NCI-H187 (cell line): Measurements from ENCODE around the gene ZNF335.

ENCODE experiments used
- DNase-seq, 2 experiments: peaks; one replicate each; lab custom pipeline; 2025; lab: John Stamatoyannopoulos, UW

The ZNF335 gene, protein sequence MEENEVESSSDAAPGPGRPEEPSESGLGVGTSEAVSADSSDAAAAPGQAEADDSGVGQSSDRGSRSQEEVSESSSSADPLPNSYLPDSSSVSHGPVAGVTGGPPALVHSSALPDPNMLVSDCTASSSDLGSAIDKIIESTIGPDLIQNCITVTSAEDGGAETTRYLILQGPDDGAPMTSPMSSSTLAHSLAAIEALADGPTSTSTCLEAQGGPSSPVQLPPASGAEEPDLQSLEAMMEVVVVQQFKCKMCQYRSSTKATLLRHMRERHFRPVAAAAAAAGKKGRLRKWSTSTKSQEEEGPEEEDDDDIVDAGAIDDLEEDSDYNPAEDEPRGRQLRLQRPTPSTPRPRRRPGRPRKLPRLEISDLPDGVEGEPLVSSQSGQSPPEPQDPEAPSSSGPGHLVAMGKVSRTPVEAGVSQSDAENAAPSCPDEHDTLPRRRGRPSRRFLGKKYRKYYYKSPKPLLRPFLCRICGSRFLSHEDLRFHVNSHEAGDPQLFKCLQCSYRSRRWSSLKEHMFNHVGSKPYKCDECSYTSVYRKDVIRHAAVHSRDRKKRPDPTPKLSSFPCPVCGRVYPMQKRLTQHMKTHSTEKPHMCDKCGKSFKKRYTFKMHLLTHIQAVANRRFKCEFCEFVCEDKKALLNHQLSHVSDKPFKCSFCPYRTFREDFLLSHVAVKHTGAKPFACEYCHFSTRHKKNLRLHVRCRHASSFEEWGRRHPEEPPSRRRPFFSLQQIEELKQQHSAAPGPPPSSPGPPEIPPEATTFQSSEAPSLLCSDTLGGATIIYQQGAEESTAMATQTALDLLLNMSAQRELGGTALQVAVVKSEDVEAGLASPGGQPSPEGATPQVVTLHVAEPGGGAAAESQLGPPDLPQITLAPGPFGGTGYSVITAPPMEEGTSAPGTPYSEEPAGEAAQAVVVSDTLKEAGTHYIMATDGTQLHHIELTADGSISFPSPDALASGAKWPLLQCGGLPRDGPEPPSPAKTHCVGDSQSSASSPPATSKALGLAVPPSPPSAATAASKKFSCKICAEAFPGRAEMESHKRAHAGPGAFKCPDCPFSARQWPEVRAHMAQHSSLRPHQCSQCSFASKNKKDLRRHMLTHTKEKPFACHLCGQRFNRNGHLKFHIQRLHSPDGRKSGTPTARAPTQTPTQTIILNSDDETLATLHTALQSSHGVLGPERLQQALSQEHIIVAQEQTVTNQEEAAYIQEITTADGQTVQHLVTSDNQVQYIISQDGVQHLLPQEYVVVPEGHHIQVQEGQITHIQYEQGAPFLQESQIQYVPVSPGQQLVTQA (N-terminal part only)

GRCh38 chr20:45971675-45972499 is at the start of gene ZNF335:
Gene ZNF335 (minus strand): TSS chr20:45972203. CDS start chr20:45971410, 793 bp downstream.
- peak; percentile 88 to 97 for DNase-seq

GRCh38 chr20:46020555-46020954 is 48.6 kb upstream of the ZNF335 start:
- no peak for DNase-seq

DNA sequence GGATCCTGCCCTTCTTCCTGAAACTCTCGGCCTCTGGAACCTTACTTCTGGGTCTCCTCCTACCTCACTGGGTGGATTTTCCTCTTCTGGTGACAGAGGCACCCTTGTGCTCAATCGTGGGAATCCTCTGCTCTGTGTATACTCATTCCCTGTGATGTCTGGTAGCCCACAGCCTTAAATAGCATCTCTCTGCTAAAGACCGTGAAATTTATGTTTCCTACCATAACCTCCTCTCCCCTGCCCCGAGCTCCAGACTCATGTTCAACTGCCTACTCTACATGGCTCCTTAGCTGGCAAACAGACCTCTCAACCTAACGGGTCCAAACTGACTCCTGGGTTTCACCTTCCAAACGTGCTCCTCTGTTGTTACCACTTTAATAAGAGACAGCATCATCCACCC is 46.6 kb upstream of the ZNF335 start:
- DNase-seq, result no peak

DNA sequence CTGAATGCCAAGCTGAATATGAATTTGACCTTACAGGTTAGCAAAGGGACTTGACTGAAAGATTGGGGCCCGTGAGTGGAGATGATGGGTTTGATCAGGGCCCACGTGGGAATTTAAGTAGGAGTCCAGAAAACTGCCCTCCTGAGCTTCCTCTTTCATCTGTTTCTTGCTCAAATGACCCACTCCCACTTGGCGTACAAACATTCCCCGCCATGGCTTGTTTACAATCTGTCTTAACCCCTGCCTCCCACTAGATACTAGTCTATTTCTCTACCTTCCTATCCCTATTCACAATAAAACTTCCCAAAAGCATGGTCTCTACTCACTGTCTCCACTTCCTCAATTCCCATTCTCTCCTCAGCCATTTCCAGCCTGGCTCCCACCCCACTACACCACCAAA is 46.1 kb upstream of the ZNF335 start:
- no peak for DNase-seq

GRCh38 chr20:46017272-46017671 is 45.3 kb upstream of the ZNF335 start:
- no peak for DNase-seq

DNA sequence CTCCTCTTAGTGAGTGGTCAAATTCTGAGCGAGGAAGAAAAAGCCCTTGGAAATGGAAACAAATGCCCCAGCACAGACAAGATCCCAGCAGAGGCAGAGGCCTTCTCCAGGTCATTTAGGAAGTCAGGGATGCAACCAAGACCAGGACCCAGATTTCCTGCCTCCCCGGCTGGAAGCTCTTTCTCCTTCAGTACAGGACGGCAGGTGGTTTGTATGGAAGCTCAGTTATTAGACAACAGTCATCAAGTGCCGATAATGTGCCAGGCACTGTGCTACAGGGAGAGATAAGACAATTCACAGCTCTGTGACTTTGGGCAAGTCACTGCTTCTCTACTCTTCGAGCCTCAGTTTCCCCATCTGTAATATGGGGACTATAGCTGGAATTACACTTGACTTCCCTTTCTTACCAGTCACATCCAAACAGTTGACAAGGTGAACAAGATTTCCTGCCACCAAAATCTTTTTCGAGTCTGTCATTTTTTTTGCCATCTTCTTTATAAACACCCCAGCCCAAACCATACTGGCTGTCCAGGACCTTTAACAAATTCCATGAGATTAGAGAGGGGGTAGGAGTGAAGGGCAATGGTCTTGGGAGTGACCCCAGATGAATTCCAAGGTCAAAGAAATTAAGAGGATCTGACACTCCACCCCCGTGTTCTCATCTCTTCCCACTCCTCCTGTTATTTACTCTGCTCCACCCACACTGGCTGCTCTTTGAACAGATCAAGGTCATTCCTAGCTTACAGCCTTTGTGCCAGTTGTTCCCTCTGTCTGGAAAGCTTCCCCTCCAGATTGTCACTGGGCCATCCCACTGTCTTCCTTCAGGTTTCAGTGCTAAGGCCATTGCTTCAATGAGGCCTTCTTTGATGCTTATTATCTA is 42.8 kb upstream of the ZNF335 start:
- no peak for DNase-seq

DNA sequence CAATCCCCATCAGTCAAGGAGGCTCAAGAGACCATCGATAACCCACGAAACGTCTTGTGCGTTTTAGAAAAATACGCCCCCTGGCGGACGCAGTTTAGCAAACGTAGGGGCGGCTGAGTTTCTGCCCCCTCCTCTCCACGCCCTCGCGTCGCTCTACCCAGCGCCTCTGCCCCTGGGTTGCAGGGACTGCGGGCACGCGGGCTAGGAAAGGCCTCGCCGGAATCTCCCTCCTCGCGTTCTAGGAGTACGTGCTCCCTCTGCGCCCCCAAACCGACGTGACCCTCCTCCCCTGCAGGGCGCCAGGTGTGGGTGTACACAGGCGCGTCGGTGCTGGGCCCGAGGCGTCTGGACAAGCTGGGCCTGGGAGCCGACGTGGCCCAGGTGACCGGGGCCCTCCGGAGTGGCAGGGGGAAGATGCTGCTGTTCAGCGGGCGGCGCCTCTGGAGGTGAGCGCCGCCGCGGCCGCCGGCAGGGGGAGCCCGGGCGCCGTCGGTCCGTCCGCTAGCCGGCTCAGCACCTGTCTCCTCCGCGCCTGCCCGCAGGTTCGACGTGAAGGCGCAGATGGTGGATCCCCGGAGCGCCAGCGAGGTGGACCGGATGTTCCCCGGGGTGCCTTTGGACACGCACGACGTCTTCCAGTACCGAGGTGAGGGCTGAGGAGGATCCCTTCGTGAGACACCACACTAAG is 42.0 kb upstream of the ZNF335 start:
- peak; percentile 59 to 62 for DNase-seq

DNA sequence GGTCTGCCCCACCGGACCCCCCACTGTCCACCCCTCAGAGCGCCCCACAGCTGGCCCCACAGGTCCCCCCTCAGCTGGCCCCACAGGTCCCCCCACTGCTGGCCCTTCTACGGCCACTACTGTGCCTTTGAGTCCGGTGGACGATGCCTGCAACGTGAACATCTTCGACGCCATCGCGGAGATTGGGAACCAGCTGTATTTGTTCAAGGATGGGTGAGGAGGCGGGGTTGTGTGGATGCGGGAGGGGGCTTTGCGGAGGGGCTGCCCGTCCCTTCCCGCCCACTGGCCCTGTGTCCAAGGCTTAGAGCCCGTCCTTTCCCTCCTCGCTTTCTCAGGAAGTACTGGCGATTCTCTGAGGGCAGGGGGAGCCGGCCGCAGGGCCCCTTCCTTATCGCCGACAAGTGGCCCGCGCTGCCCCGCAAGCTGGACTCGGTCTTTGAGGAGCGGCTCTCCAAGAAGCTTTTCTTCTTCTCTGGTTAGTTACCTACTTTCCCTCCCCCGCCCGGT is 41.4 kb upstream of the ZNF335 start:
- no peak for DNase-seq

DNA sequence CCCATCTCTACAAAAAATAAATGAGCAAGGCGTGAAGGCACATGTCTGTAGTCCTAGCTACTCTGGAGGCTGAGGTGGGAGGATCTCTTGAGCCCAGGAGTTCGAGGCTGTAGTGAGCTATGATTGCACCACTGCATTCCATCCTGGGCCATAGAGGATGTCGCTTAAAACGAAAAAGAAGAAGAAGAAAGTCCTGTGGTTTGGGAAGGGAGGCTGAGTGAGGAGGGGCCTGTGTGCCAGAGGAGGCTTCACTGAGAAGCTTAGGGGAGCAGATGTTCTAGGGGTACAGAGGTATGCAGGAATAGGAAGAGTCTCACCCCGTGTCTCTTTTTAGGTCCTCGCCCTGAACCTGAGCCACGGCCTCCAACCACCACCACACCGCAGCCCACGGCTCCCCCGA is 40.9 kb upstream of the ZNF335 start:
- DNase-seq, result no peak

DNA sequence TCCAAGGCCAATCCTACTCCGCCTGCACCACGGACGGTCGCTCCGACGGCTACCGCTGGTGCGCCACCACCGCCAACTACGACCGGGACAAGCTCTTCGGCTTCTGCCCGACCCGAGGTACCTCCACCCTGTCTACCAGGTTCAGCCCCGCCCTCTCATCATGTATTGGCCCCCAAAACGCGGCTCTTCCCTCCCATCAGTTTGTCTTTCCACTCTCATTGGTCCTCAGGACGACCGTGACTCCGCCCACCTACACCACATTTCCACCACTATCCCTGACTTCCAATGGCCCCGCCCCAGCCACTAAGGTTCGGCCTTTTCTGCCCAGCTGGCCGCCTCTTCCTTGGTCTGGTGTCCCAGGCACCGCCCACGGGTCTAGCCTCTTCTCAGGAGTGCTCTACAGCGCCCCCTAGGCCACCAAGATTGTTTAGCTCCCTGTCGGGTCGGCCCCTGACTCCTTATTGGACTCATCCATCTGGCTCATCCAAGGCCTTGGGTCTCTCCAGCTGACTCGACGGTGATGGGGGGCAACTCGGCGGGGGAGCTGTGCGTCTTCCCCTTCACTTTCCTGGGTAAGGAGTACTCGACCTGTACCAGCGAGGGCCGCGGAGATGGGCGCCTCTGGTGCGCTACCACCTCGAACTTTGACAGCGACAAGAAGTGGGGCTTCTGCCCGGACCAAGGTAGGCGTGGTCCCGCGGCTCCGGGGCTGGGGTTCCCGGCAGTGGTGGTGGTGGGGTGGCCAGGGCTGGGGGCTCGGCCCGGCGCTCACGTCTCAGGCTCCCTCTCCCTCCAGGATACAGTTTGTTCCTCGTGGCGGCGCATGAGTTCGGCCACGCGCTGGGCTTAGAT is 39.9 kb upstream of the ZNF335 start:
- no peak for DNase-seq

- DNase-seq, result no peak
Observed at GRCh38 chr20:46010491-46011391, 38.7 kb upstream of the ZNF335 start.

GRCh38 chr20:46009816-46010215 is 37.8 kb upstream of the ZNF335 start:
- no peak for DNase-seq

DNA sequence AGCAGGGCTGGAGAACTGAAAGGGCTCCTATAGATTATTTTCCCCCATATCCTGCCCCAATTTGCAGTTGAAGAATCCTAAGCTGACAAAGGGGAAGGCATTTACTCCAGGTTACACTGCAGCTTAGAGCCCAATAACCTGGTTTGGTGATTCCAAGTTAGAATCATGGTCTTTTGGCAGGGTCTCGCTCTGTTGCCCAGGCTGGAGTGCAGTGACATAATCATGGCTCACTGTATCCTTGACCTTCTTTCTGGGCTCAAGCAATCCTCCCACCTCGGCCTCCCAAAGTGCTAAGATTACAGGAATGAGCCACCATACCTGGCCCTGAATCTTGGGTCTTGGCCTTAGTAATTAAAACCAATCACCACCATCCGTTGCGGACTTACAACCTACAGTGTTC is 35.7 kb upstream of the ZNF335 start:
- DNase-seq, result no peak

- no peak for DNase-seq
Observed at GRCh38 chr20:46006964-46007363, 35.0 kb upstream of the ZNF335 start.

DNA sequence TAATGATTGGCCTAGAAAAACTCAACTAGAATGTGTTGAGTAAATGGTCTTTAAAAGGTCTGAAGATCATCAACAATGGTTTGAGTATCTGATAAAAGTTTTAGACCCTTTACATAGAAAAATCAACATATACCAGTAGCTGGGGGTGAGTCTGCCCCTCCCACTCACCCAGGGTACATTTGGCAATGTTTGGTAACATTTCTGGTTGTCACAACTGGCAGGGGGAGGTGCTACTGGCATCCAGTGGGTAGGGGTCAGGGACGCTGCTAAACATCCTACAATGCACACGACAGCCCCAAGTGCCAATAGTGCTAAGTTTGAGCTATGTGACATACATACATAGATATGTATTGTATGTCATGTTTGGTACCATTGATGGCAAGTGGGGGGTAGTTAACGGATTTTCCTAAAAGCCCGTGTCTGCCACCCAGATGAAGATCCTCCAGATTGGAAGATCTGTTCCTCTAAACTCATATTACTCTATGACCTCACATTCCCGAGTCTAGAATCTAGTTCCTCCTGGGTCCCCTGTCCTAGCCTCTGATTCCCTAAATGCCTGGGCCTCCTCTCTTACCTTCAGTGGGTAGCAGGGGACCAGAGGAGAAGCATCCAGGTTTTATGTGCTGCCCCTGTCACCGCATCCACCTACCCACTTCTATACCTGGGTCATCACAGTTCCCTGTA is 34.2 kb upstream of the ZNF335 start:
- DNase-seq, result no peak

GRCh38 chr20:46004889-46005473 is 33.0 kb upstream of the ZNF335 start:
- peak in 1 of 2 experiments; percentile 35 for DNase-seq
